ENCODE data around the gene RNF220.

RNF220 gene

DNA sequence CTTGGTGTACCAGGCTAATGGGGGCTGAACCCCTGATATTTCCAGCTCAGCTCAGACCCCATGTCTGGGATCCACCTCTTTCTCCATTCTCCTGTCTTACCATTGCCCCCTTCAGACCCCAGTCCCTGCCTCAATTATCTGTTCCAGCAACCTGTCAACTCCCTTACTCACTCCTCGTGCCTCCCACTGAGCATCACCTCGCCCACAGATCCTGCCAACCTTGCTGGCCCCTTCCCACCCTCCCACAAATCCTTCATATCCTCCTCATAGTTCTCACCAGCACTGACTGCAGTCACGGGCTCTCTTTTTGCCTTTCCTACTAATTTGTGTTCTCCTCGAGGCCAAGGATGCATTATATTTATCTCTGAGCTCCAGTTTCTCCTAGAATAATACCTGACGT, 206.4 kb downstream of the RNF220 start:
- no peak for DNase-seq (ENCODE audit: low spot score)

DNA sequence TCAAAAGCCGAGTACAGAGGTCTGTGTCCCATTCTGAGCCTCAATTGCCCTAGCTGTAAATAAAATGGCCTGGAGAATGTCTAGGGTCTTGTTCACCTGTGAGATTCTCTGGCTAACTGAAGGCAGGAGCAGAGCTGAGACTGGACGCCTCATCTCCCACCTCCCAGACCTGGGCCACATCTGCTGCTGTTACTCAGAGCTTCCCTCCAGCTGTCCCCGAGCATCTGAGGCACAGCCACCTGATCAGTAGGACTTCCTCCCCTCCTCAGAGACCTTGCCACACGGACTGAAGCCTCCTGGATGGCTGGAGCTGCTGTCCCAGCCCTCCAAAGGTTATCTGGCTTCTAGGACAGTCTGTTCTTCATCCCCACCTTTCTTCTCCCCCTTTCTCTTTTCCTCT, 206.8 kb downstream of the RNF220 start:
- no peak for DNase-seq (ENCODE audit: low spot score)

DNA sequence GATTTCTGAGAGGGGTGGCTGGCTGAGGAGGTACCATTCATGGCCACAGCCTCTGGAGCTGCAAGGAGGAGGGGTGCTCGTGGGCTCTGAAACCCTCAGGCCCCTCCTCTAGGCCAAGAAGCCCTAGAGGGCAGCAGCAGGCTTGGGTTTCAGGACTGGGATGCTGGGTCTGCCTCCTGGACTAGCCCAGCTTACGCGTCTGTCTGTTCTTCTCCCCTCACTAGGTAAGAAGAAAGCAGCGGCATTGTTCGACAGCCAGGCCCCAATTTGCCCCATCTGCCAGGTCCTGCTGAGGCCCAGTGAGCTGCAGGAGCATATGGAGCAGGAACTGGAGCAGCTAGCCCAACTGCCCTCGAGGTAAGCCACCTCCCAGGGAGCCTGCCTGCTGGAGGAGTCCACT, 208.9 kb downstream of the RNF220 start:
- no peak for DNase-seq (ENCODE audit: low spot score)

DNA sequence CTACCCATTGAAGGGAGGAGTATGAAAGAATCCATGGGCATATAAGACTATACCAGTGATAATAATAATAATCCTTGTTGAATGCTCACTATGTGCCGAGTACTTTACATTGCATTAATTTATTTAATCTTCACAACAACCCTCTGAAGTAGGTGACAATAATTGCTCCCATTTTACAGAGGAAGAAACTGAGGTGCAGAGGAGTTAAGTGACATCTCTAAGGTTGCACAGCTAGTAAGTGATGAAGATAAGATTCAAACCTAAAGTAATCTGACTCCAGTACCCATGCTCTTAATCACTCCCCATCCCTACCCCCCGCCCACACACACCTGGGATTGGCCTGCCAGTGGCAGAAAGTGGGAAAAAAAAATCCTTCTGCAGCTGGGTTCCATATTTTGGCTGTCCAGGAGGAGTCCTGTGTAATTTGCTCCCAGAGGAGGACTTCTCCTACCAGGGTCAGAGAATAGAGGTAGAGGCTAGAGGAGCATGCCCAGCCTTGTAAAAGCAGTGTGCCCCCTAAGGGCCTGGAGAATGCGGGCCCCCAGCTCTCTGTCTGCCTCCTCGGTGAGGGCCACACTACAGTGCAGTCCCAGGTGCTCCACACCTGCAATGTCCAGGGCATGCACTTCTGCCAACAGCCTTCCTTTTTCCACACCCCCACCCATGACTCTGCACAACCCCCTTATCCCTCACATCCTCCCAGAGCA, 211.4 kb downstream of the RNF220 start:
- DNase-seq (ENCODE audit: low spot score): no peak

DNA sequence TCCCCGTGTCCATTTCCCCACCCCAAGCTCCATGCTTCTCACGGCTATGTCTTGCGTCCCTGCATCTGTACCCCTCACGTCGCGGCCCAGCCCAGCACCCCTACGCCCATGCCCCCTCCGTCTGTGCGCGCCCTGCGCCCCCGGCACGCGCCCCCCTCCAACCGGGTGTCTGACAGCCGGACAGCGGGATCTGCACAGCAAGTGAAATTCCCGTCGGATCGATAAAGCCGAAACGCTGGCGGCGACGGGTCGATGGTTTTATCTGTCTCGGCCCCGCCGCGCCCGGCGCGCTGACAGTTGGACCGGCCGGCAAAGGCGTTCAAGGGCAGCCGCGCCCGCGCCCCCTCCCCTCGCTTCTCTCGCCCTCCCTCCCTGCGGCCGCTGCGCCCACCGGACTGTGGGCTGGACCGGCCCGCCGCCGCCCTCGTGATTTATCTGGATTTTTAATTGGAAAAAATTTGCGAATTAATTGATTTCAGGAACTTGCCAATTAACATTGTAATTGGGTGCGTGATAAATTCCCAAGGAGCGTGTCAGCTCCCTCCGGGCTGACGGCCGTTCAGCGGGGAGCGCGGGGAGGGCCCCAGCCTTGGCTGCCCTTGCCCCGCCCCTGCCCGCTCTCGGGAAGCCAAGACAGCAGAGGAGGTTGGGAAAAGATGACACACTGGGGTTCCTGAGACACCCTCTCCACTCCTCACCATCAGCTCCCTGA, 212.1 kb downstream of the RNF220 start:
- no peak for DNase-seq (ENCODE audit: low spot score)

DNA sequence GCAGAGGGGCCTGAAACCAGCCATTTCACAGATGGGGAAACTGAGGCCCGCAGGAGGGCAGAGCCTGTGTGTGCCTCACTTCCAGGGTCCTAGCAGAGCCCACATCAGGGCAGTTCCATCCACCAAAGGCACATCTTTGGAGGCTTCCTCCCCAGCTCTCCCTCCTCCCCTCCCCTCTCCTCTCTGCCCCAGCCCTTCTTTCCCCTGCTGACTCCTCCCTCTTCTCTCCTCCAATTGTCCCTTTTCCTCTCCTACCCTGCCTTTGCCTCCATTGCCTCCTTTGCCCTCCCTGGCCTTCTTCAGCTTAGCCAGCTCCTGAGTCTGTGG, 212.6 kb downstream of the RNF220 start:
- DNase-seq (ENCODE audit: low spot score): no peak

DNA sequence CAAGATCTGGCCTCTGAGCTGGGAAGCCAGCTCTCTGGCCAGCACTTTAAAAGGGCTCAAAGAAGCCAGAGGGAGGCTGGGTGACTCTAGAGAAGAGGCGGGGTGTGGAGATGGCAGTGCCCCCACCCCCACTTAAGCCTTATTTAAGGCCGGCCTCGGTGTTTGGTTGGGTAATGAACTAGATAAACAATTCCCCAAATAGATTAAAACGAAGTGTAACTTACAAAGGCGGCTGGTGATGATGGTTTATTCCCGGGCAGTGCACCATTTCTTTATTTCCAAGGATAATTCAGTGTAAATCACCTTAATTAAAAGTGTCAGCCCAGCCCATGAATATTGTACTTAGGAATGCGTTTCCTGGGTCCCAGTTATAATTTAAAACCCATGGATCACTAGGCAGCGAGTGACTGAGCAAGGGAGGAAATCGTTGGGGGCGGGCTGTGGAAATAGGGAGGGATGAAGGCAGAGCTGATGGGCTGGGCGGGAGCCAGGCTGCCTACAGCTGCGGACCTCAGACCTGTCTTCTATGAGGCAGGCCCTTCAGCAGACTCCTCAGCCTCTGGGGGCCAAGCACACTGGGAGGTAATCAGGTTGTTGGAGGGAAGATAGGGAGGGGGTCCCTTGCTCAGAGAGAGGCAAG, 214.3 kb downstream of the RNF220 start:
- no peak for DNase-seq (ENCODE audit: low spot score)

DNA sequence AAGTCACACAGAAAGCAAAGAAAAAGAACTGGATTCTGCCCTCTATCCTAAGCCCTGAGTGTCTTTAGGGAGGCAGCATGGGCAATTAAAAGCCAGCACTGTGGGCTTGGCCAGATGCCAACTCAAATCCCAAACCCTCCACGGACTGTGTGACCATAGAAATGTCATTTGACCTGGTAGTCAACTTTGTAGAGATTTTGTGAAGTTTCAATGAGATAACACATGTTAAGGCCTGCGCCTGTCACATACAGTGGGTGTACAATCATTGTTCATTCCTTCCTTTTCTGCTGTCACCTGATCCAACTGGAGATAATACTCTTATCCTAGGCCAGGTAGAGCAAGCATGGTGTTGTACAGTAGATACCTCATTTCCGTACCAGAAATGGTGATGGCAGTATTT, 215.0 kb downstream of the RNF220 start:
- no peak for DNase-seq (ENCODE audit: low spot score)

DNA sequence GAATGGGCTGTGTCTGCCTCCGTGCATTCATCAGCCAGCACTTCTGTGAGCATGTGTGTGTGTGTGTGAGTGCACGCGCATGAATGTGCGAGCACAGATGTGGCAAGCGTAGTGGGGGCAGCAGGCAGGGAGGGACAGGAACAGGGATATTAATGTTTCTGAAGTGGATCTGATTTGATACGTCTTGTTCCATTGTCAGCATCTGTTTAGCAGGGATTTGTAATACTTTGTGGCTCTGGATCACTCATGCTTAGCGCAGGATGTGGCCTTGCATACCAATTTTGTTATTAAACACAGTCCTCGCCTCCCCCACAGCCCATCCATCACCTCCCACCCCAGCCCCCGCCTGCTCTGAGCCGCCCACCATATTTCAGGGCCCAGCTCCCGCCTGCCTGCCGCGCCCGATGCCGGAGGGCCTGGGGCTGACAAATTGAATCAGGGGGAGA, 216.8 kb downstream of the RNF220 start:
- DNase-seq (ENCODE audit: low spot score): no peak

DNA sequence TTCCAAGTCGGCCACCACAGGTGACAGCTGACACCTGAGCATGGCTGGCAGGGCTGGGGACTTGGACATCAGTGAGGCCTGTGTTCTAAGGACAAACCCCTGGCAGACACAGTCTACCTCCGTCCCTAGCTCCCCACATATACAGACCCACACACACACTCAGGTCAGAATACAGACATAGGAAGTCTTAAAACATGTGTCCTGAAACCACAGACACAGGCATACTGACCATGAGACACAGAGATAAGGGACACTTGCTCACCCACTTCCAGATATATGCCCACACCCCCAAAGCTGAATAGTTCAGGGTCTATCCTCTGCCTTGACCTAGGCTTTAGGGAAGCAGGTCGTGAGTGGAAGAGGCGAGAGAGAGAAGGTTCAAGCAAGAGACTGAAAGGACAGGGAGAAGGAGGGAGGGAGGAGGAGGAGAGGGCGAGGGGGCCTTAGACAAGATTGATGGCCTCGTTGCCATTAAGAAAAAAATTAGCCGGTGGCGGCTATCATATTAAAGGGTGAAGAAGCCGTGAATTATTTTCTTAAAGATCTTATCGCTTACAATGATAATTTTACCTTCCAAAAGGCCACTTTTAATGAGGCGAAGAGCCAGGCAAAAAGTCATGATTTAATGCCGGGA, 219.3 kb downstream of the RNF220 start:
- DNase-seq (ENCODE audit: low spot score): no peak

DNA sequence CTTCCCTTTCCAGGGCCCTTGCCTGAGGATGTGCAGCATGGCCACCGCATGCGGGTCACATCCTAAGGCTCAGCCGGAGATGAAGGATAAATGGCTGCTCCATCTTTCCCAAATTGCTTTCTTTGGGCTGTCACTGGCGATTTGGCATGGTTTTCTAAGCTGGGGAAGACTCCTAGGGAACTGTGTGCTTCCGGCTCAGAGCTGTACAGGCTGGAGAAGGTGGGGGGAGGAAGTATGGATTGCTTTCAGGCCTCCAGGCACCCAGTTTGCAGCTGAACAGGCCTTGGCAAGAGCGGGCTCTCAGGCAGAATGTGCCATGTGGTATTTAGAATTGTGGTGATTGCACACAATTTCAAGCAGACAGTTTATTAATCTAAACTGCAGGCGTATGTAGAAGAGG, 220.3 kb downstream of the RNF220 start:
- no peak for DNase-seq (ENCODE audit: low spot score)

DNA sequence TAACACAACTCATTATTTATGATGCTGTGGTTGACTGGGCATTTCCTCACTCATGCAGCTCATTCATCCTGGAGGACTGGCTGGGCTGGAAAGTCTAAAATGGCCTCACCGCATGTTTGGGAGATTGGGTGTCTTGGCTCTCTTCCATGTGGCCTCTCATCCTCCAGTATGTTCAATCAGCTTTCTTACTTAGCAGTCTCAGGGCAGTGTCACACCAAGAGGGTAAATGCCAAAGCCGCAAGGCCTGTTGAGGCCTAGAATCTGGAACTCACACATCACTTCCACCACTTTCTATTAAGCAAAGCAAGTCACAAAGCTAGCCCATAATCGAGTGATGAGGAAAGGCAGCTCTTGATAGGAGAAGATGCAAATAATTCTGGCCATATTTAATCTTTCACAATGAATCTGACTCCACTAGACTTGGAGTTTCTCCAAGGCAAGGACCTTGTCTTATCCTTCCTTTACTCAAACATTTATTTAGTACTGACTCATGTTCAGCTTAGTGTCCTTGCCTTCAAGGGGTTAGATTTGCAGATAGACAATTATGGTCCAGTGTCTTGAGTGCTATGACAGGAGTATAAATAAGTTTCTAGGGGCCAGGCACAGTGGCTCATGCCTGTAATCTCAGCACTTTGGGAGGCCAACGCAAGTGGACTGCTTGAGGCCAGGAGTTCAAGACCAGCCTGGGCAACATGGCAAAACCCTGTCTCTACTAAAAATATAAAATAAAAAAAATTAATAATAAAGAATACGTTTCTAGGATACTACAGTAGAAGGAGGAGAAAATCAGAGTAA, 224.1 kb downstream of the RNF220 start:
- peak; percentile 60 for DNase-seq (ENCODE audit: low spot score)

DNA sequence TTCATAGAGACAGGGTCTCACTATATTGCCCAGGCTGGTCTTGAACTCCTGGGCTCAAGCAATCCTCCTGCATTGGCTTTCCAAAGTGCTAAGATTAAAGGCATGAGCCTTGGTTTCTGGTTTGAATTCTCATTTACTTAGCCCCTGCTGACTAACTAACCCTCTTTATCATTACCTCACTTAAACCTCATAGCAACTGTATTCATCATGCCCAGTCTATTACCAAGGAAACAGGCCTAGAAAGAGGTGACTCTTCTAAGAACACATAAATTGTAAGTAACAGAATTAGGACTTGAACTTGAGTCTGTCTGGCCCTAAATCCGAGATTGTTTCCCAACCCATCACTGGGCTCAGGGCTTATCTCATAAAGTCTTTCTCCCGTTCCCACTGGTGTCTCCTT, 225.1 kb downstream of the RNF220 start:
- DNase-seq (ENCODE audit: low spot score): peak; percentile 55

DNA sequence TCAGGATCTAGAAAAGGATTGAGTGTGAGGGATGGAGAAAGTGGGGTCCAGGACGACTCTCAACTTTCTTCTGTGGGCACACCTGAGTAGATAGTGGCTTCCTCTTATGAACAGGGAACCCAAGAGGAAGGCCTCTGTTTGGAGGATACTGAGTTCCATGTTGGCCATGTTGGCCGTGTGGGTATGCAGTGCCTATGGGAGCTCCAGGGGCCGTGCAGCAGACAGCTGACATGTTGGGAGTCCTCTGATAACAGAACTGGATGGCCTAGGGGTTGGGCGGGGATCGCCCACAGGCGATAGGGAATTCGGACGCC, 226.2 kb downstream of the RNF220 start:
- DNase-seq (ENCODE audit: low spot score): no peak

DNA sequence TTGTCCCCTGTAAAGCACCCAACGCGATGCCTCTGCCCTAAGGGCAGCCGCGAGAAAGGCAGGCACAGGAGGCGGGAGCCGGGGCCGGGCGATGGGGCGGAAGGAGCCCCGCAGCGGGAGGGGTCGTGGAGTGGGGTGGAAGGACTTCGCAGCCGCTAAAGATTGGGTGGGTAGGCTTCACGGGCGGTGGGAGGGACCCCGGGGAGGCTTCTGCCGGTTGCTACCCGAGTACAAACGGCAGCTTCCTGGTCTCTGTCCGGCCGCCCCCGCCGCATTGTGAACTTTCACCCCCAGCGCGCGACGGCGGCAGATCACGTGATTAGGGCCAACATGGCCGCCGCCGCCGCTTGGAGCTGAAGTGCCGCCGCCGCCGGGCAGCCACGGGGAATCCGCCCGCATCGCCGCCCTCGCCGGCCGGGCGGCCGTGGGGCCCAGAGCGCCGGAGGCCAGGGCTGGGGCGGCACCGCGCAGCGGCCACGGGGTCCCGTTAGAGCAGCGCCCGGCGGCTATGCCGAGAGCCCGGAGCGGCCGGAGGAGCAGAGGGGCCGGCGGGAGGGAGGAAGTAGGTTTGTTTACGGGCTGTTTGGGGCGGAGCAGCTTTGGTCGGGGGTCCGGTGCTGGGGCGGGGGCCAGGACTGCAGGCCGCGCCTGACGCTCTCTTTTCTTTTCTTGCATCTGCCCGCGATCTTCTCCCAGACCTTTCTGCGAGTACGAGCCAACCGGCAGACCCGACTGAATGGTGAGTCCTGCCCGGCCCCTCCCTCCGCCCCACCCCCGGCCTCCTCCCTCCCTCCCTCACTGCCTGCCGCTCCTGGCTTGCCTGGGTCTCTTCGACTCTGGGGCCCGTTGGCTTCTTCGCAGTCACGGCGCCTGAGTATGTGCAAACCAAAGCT, 226.8 kb downstream of the RNF220 start:
- peak; percentile 89 for DNase-seq (ENCODE audit: low spot score)

DNA sequence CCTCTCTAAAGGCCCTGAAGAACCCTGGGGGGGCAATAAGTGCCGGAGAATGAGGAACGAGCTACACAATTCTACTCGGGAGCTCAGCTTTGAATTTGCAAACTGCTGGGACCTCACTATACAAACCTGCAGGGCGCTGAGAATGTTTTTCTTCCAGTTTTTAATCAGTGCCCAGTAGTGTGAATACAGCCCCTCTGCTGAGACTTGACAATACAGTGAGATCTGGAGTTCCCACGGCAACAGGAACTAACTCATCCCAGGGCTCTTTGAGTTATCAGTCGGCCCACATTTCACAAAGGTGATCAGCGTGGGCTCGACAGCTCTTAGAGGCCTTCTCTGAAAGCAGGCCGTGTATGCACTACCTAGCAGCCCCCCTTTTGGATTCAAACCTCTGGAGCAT, 227.5 kb downstream of the RNF220 start:
- DNase-seq (ENCODE audit: low spot score): peak; percentile 56

DNA sequence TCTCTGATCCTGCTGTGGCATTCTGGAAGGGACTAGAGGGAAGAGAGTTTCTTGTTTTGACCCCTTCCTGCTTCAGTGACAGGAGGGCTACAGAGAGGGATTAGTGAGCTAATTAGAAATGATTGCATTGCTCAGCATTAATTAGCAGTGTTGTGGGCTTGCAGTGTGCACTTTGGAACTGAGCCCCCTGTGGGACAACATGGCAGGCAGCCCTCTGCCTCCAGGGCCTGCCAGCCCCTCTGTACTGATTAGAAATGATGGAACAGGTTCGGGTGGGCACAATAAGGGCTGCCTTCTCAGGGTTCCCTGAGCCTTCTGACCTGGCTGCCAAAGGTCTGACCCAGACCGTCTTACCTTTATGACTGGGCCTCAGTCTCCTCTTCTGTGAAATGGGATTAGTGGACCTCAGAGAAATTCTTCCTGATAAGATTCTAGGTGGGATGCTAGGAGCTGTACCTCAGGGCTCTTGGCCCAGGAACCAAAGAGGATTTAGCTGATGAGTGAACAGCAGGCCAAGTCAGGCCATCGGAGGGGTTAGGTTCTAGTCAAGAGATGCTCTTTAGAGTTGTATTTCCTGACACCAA, 229.6 kb downstream of the RNF220 start:
- no peak for DNase-seq (ENCODE audit: low spot score)

DNA sequence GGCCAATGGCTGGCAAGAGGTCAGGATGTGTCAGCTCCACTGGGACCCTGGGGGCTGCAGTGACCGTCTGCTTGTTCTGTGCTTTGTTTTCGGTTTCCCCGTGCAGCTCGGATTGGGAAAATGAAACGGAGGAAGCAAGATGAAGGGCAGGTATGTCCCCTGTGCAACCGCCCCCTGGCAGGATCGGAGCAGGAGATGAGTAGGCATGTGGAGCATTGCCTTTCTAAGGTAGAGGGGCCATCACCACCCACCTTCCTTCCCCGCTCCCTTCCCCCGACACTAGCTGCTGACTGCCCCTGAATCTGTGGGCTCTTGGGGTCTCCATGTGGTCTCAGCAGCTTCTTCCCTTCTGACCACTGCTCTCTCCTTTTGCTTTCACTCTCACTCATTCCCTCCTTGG, 230.4 kb downstream of the RNF220 start:
- DNase-seq (ENCODE audit: low spot score): no peak

DNA sequence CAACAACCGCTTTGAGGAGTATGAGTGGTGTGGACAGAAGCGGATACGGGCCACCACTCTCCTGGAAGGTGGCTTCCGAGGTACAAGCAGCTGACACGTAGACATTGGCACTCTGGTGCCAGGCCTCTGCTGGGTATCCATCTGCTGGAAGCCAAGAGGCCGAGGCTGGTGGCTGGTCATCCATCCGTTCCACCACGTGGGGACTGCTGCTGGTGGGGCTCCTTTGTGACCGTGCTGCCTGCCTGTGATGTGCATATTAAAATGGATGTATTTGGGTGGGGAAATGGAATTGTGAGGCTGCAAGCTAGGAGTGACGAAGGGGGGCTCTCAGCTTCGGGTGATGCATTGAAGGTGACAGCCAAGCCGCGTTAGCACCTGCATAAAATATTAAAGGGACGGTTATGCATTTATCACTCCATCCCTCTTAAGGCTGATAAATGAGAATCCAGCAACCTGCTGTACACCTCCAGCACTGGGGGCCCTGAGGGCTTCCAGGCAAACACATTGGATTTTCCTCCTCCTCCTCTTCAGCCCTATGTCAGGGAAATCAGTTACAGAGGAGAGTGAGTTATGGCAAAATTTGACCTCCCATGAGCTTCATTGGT, 231.1 kb downstream of the RNF220 start:
- DNase-seq (ENCODE audit: low spot score): no peak
